H9 (cell line): ENCODE results near the gene AK8. TPM values are rescaled to one million over a fixed set of nuclear protein-coding genes. Genes with fewer than 3 reads are reported as not detected.

Experiments used
- DNase-seq: peaks from one replicate; pipeline ENCODE4 v3.0.0-alpha.2; 2017
- H2AFZ ChIP-seq: one replicate; pipeline ENCODE4 v1.6.1; 2013; ENCODE audit warnings: mild to moderate bottlenecking, low read length, control low read depth, moderate library complexity
- H2AK5ac ChIP-seq: 2 replicates; pipeline ENCODE4 v1.6.1; 2013; ENCODE audit warnings: low read length, control low read depth, mixed read lengths; ENCODE audit not compliant: insufficient read length
- H2BK120ac ChIP-seq: one replicate; pipeline ENCODE4 v1.6.1; 2013; ENCODE audit warnings: low read depth, mild to moderate bottlenecking, low read length, control low read depth, inconsistent platforms; ENCODE audit not compliant: poor library complexity, severe bottlenecking
- H2BK12ac ChIP-seq: 2 replicates; pipeline ENCODE4 v1.6.1; 2013; ENCODE audit warnings: low read length, control low read depth, mixed read lengths, low read depth; ENCODE audit not compliant: insufficient read length
- H2BK15ac ChIP-seq: 2 replicates; pipeline ENCODE4 v1.6.1; 2013; ENCODE audit warnings: low read depth, low read length, control low read depth
- H2BK20ac ChIP-seq: one replicate; pipeline ENCODE4 v1.6.1; 2013; ENCODE audit warnings: low read depth, mild to moderate bottlenecking, low read length, control low read depth, inconsistent platforms; ENCODE audit not compliant: poor library complexity, severe bottlenecking
- H2BK5ac ChIP-seq: 2 replicates; pipeline ENCODE4 v1.6.1; 2013; ENCODE audit warnings: low read length, control low read depth, mixed read lengths; ENCODE audit not compliant: insufficient read length
- H3K14ac ChIP-seq: 2 replicates; pipeline ENCODE4 v1.6.1; 2013; ENCODE audit warnings: low read length, control low read depth; ENCODE audit not compliant: insufficient read depth
- H3K18ac ChIP-seq: 2 replicates; pipeline ENCODE4 v1.6.1; 2013; ENCODE audit warnings: low read depth, mild to moderate bottlenecking, mixed read lengths, low read length, control low read depth; ENCODE audit not compliant: insufficient read length
- H3K23ac ChIP-seq: 2 replicates; pipeline ENCODE4 v1.6.1; 2013; ENCODE audit warnings: low read length, control low read depth, mixed read lengths, low read depth; ENCODE audit not compliant: insufficient read length
- H3K23me2 ChIP-seq: 2 replicates; pipeline ENCODE4 v1.6.1; 2013; ENCODE audit warnings: low read depth, mild to moderate bottlenecking, mixed read lengths, low read length, control low read depth; ENCODE audit not compliant: insufficient read length, poor library complexity, severe bottlenecking
- H3K27ac ChIP-seq: 2 replicates; pipeline ENCODE4 v1.5.1; 2013; ENCODE audit warnings: low read length, control low read depth, mixed read lengths, low read depth; ENCODE audit not compliant: insufficient read length
- H3K27me3 ChIP-seq: 2 replicates; pipeline ENCODE4 v1.6.1; 2013; ENCODE audit warnings: low read length, control low read depth, inconsistent platforms; ENCODE audit not compliant: insufficient read depth
- H3K4ac ChIP-seq: 2 replicates; pipeline ENCODE4 v1.6.1; 2013; ENCODE audit warnings: low read depth, mild to moderate bottlenecking, control low read depth, inconsistent platforms, low read length, moderate library complexity
- H3K4me1 ChIP-seq: 2 replicates; pipeline ENCODE4 v1.6.1; 2013; ENCODE audit warnings: low read length, control low read depth, inconsistent platforms; ENCODE audit not compliant: insufficient read depth
- H3K4me2 ChIP-seq: 2 replicates; pipeline ENCODE4 v1.6.1; 2013; ENCODE audit warnings: low read length, control low read depth, mixed read lengths; ENCODE audit not compliant: insufficient read length, insufficient read depth
- H3K56ac ChIP-seq: 2 replicates; pipeline ENCODE4 v1.6.1; 2013; ENCODE audit warnings: low read depth, mild to moderate bottlenecking, mixed read lengths, low read length, control low read depth; ENCODE audit not compliant: insufficient read length
- H3K79me1 ChIP-seq: 2 replicates; pipeline ENCODE4 v1.6.1; 2013; ENCODE audit warnings: low read depth, mild to moderate bottlenecking, moderate library complexity, low read length, control low read depth, inconsistent platforms; ENCODE audit not compliant: insufficient read depth, poor library complexity, severe bottlenecking
- H3K79me2 ChIP-seq: 2 replicates; pipeline ENCODE4 v1.6.1; 2013; ENCODE audit warnings: low read length, control low read depth, inconsistent platforms; ENCODE audit not compliant: insufficient read depth
- H3K9ac ChIP-seq: 2 replicates; pipeline ENCODE4 v1.6.1; 2013; ENCODE audit warnings: low read length, control low read depth, mixed read lengths; ENCODE audit not compliant: insufficient read length; ENCODE audit errors: extremely low read depth
- H3K9me3 ChIP-seq: one replicate; pipeline ENCODE4 v1.6.1; 2013; ENCODE audit warnings: low read depth, low read length, inconsistent platforms; ENCODE audit not compliant: control insufficient read depth
- H3T11ph ChIP-seq: one replicate; pipeline ENCODE4 v1.6.1; 2013; ENCODE audit warnings: mild to moderate bottlenecking, low read length, control low read depth, inconsistent platforms
- H4K20me1 ChIP-seq: one replicate; pipeline ENCODE4 v1.6.1; 2013; ENCODE audit not compliant: control insufficient read depth, insufficient read length, insufficient read depth
- H4K5ac ChIP-seq: 2 replicates; pipeline ENCODE4 v1.6.1; 2013; ENCODE audit warnings: low read depth, mild to moderate bottlenecking, mixed read lengths, low read length, control low read depth; ENCODE audit not compliant: insufficient read length
- H4K8ac ChIP-seq: replicated peaks from 2 replicates; pipeline ENCODE4 v1.6.1; 2013; ENCODE audit warnings: low read length, control low read depth, mixed read lengths, low read depth; ENCODE audit not compliant: insufficient read length
- H4K91ac ChIP-seq: 2 replicates; pipeline ENCODE4 v1.6.1; 2013; ENCODE audit warnings: low read depth, mild to moderate bottlenecking, moderate library complexity, mixed read lengths, low read length, control low read depth; ENCODE audit not compliant: insufficient read length
- H3K27ac Mint-ChIP-seq, 3 experiments: 2 replicates in 2 of 3; 3 replicates in 1 of 3; pipeline ENCODE4 v1.8.0; 2020 to 2021; ENCODE audit warnings: mixed read lengths in 3 of 3, mild to moderate bottlenecking in 1 of 3, moderate library complexity in 1 of 3
- H3K27me3 Mint-ChIP-seq: 2 replicates; pipeline ENCODE4 v1.8.0; 2021; ENCODE audit warnings: low read depth, mild to moderate bottlenecking, moderate library complexity, mixed read lengths
- H3K36me3 Mint-ChIP-seq, 3 experiments: 2 replicates in 2 of 3; 3 replicates in 1 of 3; pipeline ENCODE4 v1.8.0; 2020 to 2021; ENCODE audit warnings: low read depth in 3 of 3, mixed read lengths in 3 of 3; ENCODE audit not compliant: insufficient read depth in 1 of 3
- H3K4me1 Mint-ChIP-seq, 2 experiments: 2 replicates each; pipeline ENCODE4 v1.8.0; 2020; ENCODE audit warnings: mixed read lengths in 2 of 2
- H3K4me3 Mint-ChIP-seq, 2 experiments: 2 replicates in 1 of 2; 3 replicates in 1 of 2; pipeline ENCODE4 v1.8.0; 2020 to 2021; ENCODE audit warnings: mild to moderate bottlenecking in 2 of 2, mixed read lengths in 2 of 2, moderate library complexity in 1 of 2
- H3K9me3 Mint-ChIP-seq, 2 experiments: 2 replicates in 1 of 2; 3 replicates in 1 of 2; pipeline ENCODE4 v1.8.0; 2020; ENCODE audit warnings: mild to moderate bottlenecking in 2 of 2, mixed read lengths in 2 of 2, moderate library complexity in 1 of 2
- WGBS: extraction: QIAGEN DNeasy Blood & Tissue Kit; methylation state at CpG from one replicate; pipeline ENCODE4 v1.1.7; 2013; ENCODE audit warnings: missing lambda C conversion rate, low lambda C conversion rate, mixed read lengths; ENCODE audit not compliant: insufficient read length; ENCODE audit errors: extremely low coverage; 5-methylcytosine and 5-hydroxymethylcytosine counted together
- total RNA-seq: library from RNA; stranded (reverse); gene quantifications from 2 replicates; pipeline ENCODE4 v1.2.1, GENCODE V29; 2021
- TF ChIP-seq, protein P1 (sequence below): fragments of 200-600 bp; sonication (generic); conservative IDR thresholded peaks from 3 replicates; pipeline ENCODE4 v1.8.0; 2021; ENCODE audit warnings: antibody characterized with exemption, mild to moderate bottlenecking

Gene AK8
- total RNA-seq, 1 experiment from 2014 or later = 0.44 TPM

DNA sequence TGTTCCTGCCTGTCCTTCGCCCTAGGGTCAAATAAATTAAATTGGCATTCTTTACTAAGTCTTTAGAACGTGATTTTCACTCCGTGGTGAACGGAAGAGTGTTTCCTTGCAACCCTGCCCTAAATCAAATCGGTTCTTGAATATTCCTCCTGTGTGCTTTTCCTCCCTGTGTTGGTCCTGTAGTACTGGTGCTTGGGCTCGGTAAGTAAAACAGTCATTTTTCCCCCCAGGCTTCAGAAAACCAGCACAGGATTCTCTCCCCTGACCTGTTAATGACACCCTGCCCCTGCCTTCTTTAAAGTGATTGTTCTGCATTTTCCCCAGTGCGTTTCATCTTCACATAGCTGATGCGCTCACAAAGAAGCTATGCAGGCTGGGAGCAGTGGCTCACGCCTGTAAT lies 96.0 kb downstream of the AK8 start:
- H3T11ph ChIP-seq = no peak overlapping the region
- no peak overlapping the region for H3K23ac ChIP-seq
- H3K79me1 ChIP-seq = no peaks in the 10 kb centered on the region
- H3K4me1 Mint-ChIP-seq = peaks cover 5 to 14% of the 10 kb centered on the region in 2 experiments
- no peak overlapping the region for H4K8ac ChIP-seq
- peaks cover 54% of the 10 kb centered on the region for H3K27me3 Mint-ChIP-seq
- H4K91ac ChIP-seq = no peak overlapping the region
- no peak overlapping the region for H3K4me3 Mint-ChIP-seq
- no peak overlapping the region for H2AFZ ChIP-seq
- no peaks in the 10 kb centered on the region for H3K23me2 ChIP-seq
- no peaks in the 10 kb centered on the region for H3K27me3 ChIP-seq
- H3K27ac ChIP-seq = no peak overlapping the region
- TF ChIP-seq, protein P1, sequence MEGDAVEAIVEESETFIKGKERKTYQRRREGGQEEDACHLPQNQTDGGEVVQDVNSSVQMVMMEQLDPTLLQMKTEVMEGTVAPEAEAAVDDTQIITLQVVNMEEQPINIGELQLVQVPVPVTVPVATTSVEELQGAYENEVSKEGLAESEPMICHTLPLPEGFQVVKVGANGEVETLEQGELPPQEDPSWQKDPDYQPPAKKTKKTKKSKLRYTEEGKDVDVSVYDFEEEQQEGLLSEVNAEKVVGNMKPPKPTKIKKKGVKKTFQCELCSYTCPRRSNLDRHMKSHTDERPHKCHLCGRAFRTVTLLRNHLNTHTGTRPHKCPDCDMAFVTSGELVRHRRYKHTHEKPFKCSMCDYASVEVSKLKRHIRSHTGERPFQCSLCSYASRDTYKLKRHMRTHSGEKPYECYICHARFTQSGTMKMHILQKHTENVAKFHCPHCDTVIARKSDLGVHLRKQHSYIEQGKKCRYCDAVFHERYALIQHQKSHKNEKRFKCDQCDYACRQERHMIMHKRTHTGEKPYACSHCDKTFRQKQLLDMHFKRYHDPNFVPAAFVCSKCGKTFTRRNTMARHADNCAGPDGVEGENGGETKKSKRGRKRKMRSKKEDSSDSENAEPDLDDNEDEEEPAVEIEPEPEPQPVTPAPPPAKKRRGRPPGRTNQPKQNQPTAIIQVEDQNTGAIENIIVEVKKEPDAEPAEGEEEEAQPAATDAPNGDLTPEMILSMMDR = no peak
- H3K14ac ChIP-seq = no peak overlapping the region
- no peaks in the 10 kb centered on the region for H3K79me2 ChIP-seq
- H2BK15ac ChIP-seq = no peak overlapping the region
- H3K36me3 Mint-ChIP-seq = no peaks in the 10 kb centered on the region
- H3K4me1 ChIP-seq = no peaks in the 10 kb centered on the region
- no peak overlapping the region for H2BK12ac ChIP-seq
- H3K4ac ChIP-seq = no peak overlapping the region
- H2BK120ac ChIP-seq = no peak overlapping the region
- H3K18ac ChIP-seq = no peak overlapping the region
- DNase-seq = no peak
- no peak overlapping the region for H4K5ac ChIP-seq
- no peak overlapping the region for H2BK20ac ChIP-seq
- WGBS = no CpG with 5 or more reads among the region's 9 CpGs
- no peaks in the 10 kb centered on the region for H3K9me3 ChIP-seq
- no peaks in the 10 kb centered on the region for H3K9me3 Mint-ChIP-seq
- no peak overlapping the region for H3K27ac Mint-ChIP-seq
- no peak overlapping the region for H3K9ac ChIP-seq
- no peak overlapping the region for H2BK5ac ChIP-seq
- no peaks in the 10 kb centered on the region for H4K20me1 ChIP-seq
- no peak overlapping the region for H3K4me2 ChIP-seq
- no peak overlapping the region for H2AK5ac ChIP-seq
- no peak overlapping the region for H3K56ac ChIP-seq
